Measurements from ENCODE around the gene ANO1.

Gene ANO1

GRCh38 chr11:70164705-70165104, 86.6 kb downstream of the ANO1 start:
- TF ChIP-seq, protein P1, sequence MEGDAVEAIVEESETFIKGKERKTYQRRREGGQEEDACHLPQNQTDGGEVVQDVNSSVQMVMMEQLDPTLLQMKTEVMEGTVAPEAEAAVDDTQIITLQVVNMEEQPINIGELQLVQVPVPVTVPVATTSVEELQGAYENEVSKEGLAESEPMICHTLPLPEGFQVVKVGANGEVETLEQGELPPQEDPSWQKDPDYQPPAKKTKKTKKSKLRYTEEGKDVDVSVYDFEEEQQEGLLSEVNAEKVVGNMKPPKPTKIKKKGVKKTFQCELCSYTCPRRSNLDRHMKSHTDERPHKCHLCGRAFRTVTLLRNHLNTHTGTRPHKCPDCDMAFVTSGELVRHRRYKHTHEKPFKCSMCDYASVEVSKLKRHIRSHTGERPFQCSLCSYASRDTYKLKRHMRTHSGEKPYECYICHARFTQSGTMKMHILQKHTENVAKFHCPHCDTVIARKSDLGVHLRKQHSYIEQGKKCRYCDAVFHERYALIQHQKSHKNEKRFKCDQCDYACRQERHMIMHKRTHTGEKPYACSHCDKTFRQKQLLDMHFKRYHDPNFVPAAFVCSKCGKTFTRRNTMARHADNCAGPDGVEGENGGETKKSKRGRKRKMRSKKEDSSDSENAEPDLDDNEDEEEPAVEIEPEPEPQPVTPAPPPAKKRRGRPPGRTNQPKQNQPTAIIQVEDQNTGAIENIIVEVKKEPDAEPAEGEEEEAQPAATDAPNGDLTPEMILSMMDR (IDR thresholded peaks at IDR 0.05; ENCODE audit: low read depth, low read length), result no peak
- H3K4me3 ChIP-seq (ENCODE audit: low read depth, low read length), result no peak overlapping the region

- TF ChIP-seq, protein P1 (IDR thresholded peaks at IDR 0.05; ENCODE audit: low read depth, low read length), result no peak
- H3K4me3 ChIP-seq (ENCODE audit: low read depth, low read length), result no peak overlapping the region
Observed at GRCh38 chr11:70167120-70167519, 89.0 kb downstream of the ANO1 start.

DNA sequence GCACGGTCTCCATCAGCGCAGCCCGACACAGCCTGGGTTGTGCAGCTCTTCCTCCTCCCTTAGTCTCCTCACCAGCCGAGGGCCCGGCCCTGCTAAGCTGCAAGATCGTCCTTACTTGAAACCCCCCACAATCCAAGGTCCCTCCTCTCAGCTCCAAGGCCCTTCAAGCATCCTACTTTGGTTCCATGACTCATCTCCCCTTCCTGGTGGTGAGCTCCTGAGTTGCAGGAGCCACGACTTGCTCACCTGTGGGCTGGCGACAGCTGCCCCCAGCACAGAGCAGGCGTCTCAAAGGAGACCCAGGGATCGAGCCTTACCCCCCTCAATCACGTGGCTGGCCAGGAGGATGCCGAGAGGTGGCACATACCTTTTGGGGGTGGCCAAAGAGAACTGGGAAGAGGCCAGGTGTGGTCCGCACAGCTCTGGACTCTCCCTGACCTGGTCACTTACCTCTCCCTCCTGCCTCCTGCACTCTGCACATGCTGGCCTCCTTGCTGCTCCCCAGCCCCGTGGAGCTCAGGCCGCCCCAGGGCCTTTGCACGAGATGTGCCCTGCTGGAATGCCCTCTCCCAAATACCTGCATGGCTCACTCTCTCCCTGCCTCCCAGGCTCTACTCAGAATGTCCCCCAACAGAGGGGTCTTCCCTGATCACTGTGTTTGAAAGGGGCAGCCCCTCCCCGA, 89.7 kb downstream of the ANO1 start:
- TF ChIP-seq, protein P1 (IDR thresholded peaks at IDR 0.05; ENCODE audit: low read depth, low read length), result no peak
- no peak overlapping the region for H3K4me3 ChIP-seq (ENCODE audit: low read depth, low read length)

GRCh38 chr11:70168405-70168754, 90.3 kb downstream of the ANO1 start:
- TF ChIP-seq, protein P1 (IDR thresholded peaks at IDR 0.05; ENCODE audit: low read depth, low read length), result no peak
- H3K4me3 ChIP-seq (ENCODE audit: low read depth, low read length), result no peak overlapping the region

- no peak overlapping the region for H3K4me3 ChIP-seq (ENCODE audit: low read depth, low read length)
- TF ChIP-seq, protein P1 (IDR thresholded peaks at IDR 0.05; ENCODE audit: low read depth, low read length), result no peak
Observed at GRCh38 chr11:70169127-70169526, 91.0 kb downstream of the ANO1 start.

DNA sequence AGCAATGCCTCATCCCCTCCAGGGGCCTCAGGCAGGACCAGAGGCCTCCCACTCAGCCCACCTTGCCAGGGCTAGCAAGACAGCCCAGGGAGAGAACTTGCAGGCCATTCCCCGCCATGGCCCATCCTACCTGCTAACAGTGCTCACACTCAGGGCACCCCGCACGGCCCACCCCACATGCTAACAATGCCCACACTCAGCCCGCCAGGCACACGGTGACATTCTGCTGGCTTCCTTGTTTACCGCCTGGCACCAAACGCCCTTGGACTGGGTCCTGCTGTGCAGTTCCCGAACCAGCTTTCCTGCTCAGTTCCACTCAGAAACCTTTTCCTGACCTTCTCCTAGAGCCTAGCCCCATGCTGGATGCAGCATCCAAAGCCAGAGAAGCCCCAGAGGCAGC, 91.5 kb downstream of the ANO1 start:
- H3K4me3 ChIP-seq (ENCODE audit: low read depth, low read length), result no peak overlapping the region
- TF ChIP-seq, protein P1 (IDR thresholded peaks at IDR 0.05; ENCODE audit: low read depth, low read length), result no peak

GRCh38 chr11:70170596-70171210, 92.6 kb downstream of the ANO1 start:
- TF ChIP-seq, protein P1 (IDR thresholded peaks at IDR 0.05; ENCODE audit: low read depth, low read length), result no peak
- no peak overlapping the region for H3K4me3 ChIP-seq (ENCODE audit: low read depth, low read length)
